GM06990 (cell line): Measurements from ENCODE around the gene RHOG.

ENCODE experiments used
- DNase-seq: peaks from one replicate; pipeline ENCODE4 v3.0.0-alpha.2; 2011; ENCODE audit not compliant: insufficient read length; ENCODE audit errors: extremely low read depth
- H3K27me3 ChIP-seq: replicated peaks from 2 replicates; pipeline ENCODE4 v1.6.0; 2011; ENCODE audit warnings: low read length; ENCODE audit not compliant: control insufficient read depth, insufficient read depth
- H3K36me3 ChIP-seq: 2 replicates; pipeline ENCODE4 v1.5.1; 2011; ENCODE audit warnings: low read length; ENCODE audit not compliant: control insufficient read depth, insufficient read depth
- H3K4me3 ChIP-seq: replicated peaks from 2 replicates; pipeline ENCODE4 v1.5.1; 2011; ENCODE audit warnings: low read depth, mild to moderate bottlenecking, control low read depth, low read length
- CTCF ChIP-seq: IDR thresholded peaks from 2 replicates; pipeline ENCODE4 v1.5.1; 2011; ENCODE audit warnings: low read length, control low read depth, mild to moderate bottlenecking, inconsistent platforms; ENCODE audit not compliant: insufficient read depth, poor library complexity, severe bottlenecking

The RHOG gene

GRCh38 chr11:3856856-3857553, 16.2 kb upstream of the RHOG start:
- no peak for TF ChIP-seq CTCF
- no peak for DNase-seq
- H3K36me3 ChIP-seq = no peaks in the 10 kb centered on the region
- H3K27me3 ChIP-seq = no peaks in the 10 kb centered on the region
- H3K4me3 ChIP-seq = peak overlapping the region; percentile 79

DNA sequence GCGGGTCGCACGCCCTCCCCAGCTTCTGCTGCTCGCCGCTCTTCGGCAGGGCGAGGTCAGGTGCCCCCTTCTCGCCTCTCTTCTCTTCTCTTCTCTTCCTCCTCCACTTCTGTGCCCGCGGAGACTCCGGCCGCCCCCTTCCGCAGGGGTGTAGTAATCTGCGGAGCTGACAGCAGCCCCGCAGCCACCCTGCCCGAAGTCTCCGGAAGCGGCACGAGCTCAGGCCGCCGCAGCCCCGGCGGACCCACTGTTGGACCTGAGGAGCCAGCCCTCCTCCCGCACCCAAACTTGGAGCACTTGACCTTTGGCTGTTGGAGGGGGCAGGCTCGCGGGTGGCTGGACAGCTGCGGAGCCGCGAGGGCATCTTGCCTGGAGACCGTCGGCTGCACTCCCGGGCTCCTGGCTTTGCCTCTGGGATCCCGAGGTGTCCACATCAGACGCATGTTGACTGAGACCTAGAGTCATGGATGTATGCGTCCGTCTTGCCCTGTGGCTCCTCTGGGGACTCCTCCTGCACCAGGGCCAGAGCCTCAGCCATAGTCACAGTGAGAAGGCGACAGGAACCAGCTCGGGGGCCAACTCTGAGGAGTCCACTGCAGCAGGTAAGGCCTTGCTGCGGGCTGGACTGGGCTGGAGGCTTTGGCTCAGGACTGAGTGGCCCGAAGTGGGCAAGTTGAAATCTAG, 15.2 kb upstream of the RHOG start:
- DNase-seq = peak; percentile 64
- H3K4me3 ChIP-seq = peak overlapping the region; percentile 79
- no peaks in the 10 kb centered on the region for H3K27me3 ChIP-seq
- no peaks in the 10 kb centered on the region for H3K36me3 ChIP-seq
- TF ChIP-seq CTCF = no peak

GRCh38 chr11:3854977-3855807, 14.4 kb upstream of the RHOG start, which contains the start of gene STIM1:
STIM1 (plus strand) TSS chr11:3855664; CDS start chr11:3856271, 607 bp downstream.
- Histone ChIP-seq H3K4me3 (peak within 1 kb of the TSS; percentile 79), H3K36me3 (no peaks in the 10 kb centered on the region), H3K27me3 (no peaks in the 10 kb centered on the region)
- peak; percentile 96 for DNase-seq
- peak; percentile 93 for TF ChIP-seq CTCF

GRCh38 chr11:3854660-3854976, 13.9 kb upstream of the RHOG start:
- Histone ChIP-seq H3K4me3 (peak overlapping the region; percentile 46), H3K36me3 (no peaks in the 10 kb centered on the region), H3K27me3 (no peaks in the 10 kb centered on the region)
- no peak for DNase-seq
- no peak for TF ChIP-seq CTCF

DNA sequence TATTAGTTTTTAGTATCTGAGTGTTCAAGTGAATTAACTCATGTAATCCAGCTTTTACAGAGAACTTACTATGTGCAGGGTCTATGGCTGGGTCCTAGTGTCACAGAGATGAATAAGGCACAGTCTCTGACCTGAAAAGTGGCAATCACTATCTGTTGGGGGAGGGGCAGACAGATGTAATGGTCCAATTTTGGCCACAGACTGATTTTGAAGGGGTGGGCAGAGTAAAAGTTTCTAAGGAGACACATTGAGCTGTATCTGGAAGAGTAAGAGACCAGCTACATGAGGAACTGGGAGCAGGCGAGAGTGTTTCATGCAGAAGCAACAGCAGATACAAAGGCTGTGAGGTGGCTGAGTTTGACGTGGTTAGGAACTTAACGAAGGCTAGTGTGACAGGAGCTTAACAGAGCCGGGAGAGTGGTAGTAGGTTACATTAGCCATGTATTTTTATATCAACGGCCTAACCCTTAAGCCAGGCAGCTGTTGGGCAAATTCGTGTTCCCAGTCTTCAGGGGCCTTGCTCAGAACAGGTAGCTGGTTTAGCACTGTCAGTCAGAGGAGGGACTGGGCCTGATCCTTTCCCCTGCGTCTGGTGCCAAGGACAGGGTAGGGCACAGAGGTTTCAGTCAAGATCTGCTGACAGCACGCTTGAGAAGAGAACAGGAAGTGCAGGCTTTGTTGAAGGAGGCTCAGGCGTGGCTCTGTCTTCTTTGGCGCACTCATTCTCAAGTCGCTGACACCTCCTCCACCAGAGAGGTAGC, 13.3 kb upstream of the RHOG start:
- no peaks in the 10 kb centered on the region for H3K36me3 ChIP-seq
- H3K4me3 ChIP-seq = peak overlapping the region; percentile 46
- peak; percentile 82 for DNase-seq
- no peaks in the 10 kb centered on the region for H3K27me3 ChIP-seq
- no peak for TF ChIP-seq CTCF
